Tibial artery (tissue), 4 donors: ENCODE data around the gene COX4I1.

Source experiments
- DNase-seq, 2 donors: peaks; one replicate each; pipeline ENCODE4 v3.0.0-alpha.2; 2019
- H3K27ac ChIP-seq, 2 donors: fragments of 200-600 bp; sonication (generic) in 1 of 2; 1 replicate in 1 of 2; 2 replicates in 1 of 2; pipeline ENCODE4 v1.5.1; 2018 to 2019; ENCODE audit warnings: mild to moderate bottlenecking in 1 of 2
- H3K27me3 ChIP-seq, 2 donors: fragments of 200-600 bp; sonication (generic) in 1 of 2; one replicate each; pipeline versions ENCODE4 v1.5.1 to v1.6.0; 2016 to 2019
- H3K36me3 ChIP-seq, 3 donors: fragments of 200-600 bp; sonication (generic) in 2 of 3; one replicate each; pipeline ENCODE4 v1.5.1; 2016 to 2019; ENCODE audit warnings: mild to moderate bottlenecking in 2 of 3
- H3K4me1 ChIP-seq, 4 donors: fragments of 200-600 bp; sonication (generic) in 2 of 4; 1 replicate in 3 of 4; 2 replicates in 1 of 4; pipeline ENCODE4 v1.5.1; 2016 to 2019
- H3K4me3 ChIP-seq, 2 donors: fragments of 200-600 bp; sonication (generic) in 1 of 2; 1 replicate in 1 of 2; 2 replicates in 1 of 2; pipeline ENCODE4 v1.5.1; 2018 to 2019; ENCODE audit warnings: mild to moderate bottlenecking in 2 of 2
- H3K9me3 ChIP-seq, 3 donors: fragments of 200-600 bp; sonication (generic) in 1 of 3; one replicate each; pipeline ENCODE4 v1.5.1; 2016 to 2019
- intact Hi-C: fragments of 100-400 bp; cut with DNase I; formaldehyde crosslinking; loops from one replicate; pipeline ENCODE4 v1.15.0; 2023; ENCODE audit warnings: low total_unique reads
- TF ChIP-seq, protein P1 (sequence below), 2 experiments: fragments of 200-600 bp in 1 of 2; fragments of 450-650 bp in 1 of 2; IDR thresholded peaks; one replicate each; pipeline ENCODE4 v1.5.1; 2017 to 2019; ENCODE audit warnings: antibody characterized with exemption in 2 of 2, mild to moderate bottlenecking in 1 of 2, moderate library complexity in 1 of 2

The COX4I1 gene

DNA sequence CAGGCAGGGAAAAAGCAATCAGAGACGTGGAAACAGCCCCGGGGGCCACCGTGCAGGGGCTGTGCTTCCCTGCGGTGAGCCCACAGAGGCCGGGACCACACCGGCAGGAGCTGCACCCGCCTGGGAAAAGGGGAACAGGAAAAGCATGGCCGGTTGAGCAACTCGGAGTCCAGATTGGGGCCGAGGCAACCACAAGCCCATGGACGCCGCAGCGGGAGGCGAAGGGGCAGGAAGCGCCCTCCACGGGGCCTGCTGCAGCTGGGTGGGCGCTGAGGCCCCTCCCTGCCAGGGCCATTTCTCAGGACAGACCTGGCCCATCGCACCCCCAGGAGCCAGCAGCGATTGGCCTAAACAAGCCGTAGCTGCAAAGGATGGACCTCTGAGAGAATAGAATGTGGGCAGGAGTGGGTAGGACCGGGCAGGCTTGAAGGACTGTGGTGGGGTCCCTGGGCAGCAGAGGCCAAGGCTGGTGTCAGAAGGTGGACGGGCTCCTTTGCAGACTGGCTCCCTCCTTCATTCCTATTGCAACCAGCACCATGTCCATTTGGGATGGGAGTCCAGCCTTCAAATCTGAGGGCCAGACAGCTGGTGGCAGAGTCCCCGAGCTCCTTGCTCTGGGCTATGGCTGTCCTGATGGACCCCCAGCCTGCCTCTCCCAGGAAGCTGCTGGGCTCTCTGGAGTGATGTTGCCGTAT is 30.4 kb downstream of the COX4I1 start:
- TF ChIP-seq, protein P1, sequence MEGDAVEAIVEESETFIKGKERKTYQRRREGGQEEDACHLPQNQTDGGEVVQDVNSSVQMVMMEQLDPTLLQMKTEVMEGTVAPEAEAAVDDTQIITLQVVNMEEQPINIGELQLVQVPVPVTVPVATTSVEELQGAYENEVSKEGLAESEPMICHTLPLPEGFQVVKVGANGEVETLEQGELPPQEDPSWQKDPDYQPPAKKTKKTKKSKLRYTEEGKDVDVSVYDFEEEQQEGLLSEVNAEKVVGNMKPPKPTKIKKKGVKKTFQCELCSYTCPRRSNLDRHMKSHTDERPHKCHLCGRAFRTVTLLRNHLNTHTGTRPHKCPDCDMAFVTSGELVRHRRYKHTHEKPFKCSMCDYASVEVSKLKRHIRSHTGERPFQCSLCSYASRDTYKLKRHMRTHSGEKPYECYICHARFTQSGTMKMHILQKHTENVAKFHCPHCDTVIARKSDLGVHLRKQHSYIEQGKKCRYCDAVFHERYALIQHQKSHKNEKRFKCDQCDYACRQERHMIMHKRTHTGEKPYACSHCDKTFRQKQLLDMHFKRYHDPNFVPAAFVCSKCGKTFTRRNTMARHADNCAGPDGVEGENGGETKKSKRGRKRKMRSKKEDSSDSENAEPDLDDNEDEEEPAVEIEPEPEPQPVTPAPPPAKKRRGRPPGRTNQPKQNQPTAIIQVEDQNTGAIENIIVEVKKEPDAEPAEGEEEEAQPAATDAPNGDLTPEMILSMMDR (IDR thresholded peaks at IDR 0.05): no peak
- no peaks in the 10 kb centered on the region for H3K4me1 ChIP-seq
- no peak overlapping the region for H3K4me3 ChIP-seq
- H3K27ac ChIP-seq: no peak overlapping the region
- intact Hi-C loops: loop anchor here (10.0 kb wide), 2 partner anchors 155 to 685 kb away; partner anchors contain the start of gene FOXF1
- peak; percentile 47 to 80 for DNase-seq
- no peaks in the 10 kb centered on the region for H3K9me3 ChIP-seq
- H3K36me3 ChIP-seq: no peaks in the 10 kb centered on the region
- H3K27me3 ChIP-seq: peaks cover 0 to 40% of the 10 kb centered on the region in 2 donors

DNA sequence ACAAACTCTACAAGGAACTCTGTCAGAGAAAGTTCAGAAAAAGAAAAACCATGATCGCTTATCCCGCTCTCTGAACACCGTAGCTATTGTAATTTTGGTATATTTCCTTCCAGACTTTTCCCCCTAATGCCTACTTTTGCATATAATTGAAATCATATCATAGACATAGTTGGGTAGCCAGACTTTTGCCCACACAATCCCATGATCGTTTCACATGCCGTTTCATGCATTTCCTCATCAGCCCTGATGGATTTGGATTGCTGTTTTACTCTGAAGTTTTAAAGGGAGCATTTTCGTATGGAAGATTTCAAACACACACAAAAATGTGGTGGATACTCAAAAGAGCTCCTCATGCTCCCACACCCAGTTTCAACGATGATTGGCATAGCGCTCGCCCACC is 31.3 kb downstream of the COX4I1 start:
- intact Hi-C loops: no loop called here

DNA sequence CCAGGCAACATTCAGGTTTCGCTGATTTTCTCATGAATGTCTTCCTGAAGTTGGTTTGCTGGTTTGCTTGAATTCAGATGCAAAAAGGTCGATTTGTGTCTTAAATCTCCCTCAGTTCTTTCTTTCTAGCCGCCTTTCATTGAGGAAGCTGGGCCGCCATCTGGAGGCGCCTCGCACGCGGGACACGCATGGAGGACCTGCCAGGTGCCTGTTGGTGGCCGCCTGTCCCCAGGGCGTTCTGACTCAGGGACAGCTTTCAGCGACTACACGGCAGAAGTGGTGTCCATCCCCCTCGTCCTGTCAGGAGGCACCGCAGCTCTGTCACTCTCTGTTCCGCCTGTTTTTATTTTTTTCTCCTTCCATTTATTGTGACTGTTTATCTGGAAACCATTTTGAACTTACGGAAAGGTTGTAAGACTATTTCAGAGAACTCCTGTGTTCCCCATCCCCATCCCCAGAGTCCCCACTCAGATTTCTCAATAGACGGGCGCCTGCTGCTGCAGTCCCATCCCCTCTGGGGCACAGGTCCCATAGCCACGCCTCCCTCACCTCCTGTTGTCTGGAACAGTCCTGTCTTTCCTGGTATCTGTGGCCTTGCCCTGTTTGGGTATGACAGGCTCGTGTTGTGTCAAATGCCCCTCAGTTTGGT is 33.2 kb downstream of the COX4I1 start:
- intact Hi-C loops: no loop called here
- H3K4me1 ChIP-seq: no peaks in the 10 kb centered on the region
- no peak overlapping the region for H3K27ac ChIP-seq
- no peak overlapping the region for H3K4me3 ChIP-seq
- no peak for DNase-seq
- H3K9me3 ChIP-seq: no peaks in the 10 kb centered on the region
- TF ChIP-seq, protein P1 (IDR thresholded peaks at IDR 0.05): no peak
- peaks cover 0 to 66% of the 10 kb centered on the region in 2 donors for H3K27me3 ChIP-seq
- H3K36me3 ChIP-seq: no peaks in the 10 kb centered on the region

More for the DNA sequence above, 31.3 kb downstream of the COX4I1 start:
- DNase-seq: no peak
- Histone ChIP-seq H3K9me3 (no peaks in the 10 kb centered on the region), H3K4me3 (no peak overlapping the region), H3K36me3 (no peaks in the 10 kb centered on the region), H3K27me3 (peaks cover 0 to 47% of the 10 kb centered on the region in 2 donors), H3K4me1 (no peaks in the 10 kb centered on the region), H3K27ac (no peak overlapping the region)
- TF ChIP-seq, protein P1 (IDR thresholded peaks at IDR 0.05): no peak

DNA sequence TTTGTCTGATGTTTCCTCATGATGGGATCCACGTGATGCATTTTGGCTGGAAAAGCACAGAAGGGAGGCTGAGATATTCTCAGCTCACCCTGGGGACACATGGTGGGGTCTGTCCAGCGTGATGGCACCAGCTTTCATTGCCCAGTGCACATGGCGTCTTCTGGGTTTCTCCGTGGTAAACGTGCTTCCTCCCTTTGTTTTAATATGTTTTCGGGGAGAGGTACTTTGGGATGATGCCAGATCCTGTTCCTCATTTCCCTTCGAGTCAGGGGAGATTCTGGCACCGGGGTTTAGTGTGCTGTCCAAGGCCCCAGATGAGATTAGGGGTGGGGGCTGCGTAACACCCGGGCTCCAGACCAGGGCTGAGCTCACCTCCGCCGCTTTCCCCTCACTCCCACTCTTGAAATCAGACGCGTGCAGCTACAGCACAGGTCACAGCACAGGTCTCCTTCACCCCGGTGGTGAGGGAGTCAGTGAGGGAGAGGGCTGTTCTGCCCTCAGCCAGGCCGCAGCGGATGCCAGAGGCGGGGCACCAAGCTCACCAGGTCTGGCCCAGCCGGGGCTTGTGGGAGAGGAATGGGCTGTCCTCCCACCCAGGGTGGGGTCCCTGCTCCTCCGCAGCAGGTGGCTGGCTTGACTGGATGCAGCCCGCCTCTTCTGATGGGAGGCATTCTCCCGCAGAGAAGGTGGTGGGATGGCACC is 33.9 kb downstream of the COX4I1 start:
- no peaks in the 10 kb centered on the region for H3K9me3 ChIP-seq
- intact Hi-C loops: no loop called here
- no peak overlapping the region for H3K4me3 ChIP-seq
- no peaks in the 10 kb centered on the region for H3K36me3 ChIP-seq
- no peaks in the 10 kb centered on the region for H3K4me1 ChIP-seq
- TF ChIP-seq, protein P1 (IDR thresholded peaks at IDR 0.05): no peak
- no peak for DNase-seq
- H3K27me3 ChIP-seq: peaks cover 0 to 70% of the 10 kb centered on the region in 2 donors
- no peak overlapping the region for H3K27ac ChIP-seq

DNA sequence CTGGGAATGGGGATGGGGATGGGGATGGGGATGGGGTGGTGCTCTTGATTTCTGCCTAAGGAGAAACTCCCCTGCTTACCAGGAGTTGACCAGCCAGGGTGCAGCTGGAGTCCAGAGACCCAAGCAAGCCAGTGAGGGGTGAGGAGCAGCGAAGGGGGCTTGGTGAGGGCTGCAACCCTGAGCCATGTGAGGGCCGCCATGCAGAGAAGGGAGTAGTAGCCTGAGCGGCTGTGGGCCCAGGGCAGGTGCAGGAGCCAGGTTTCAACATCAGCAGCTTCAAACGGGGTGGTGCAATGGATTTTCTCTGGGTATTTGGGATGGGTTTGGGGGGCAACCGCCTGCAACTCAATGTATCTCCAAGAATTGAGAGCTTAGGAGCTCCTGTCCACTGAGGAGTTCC is 35.2 kb downstream of the COX4I1 start:
- DNase-seq: no peak
- Histone ChIP-seq H3K4me1 (no peaks in the 10 kb centered on the region), H3K27ac (no peak overlapping the region), H3K4me3 (no peak overlapping the region), H3K9me3 (no peaks in the 10 kb centered on the region), H3K27me3 (peaks cover 0 to 77% of the 10 kb centered on the region in 2 donors), H3K36me3 (no peaks in the 10 kb centered on the region)
- TF ChIP-seq, protein P1 (IDR thresholded peaks at IDR 0.05): no peak
- intact Hi-C loops: no loop called here
